Nephron (organoid): ENCODE data around the gene CELF4.

ENCODE experiments used
- H3K27ac Mint-ChIP-seq, 3 experiments: 2 replicates each; pipeline ENCODE4 v1.8.0; 2020; ENCODE audit warnings: mixed read lengths in 3 of 3, mild to moderate bottlenecking in 2 of 3, moderate library complexity in 1 of 3
- H3K27me3 Mint-ChIP-seq: 2 replicates; pipeline ENCODE4 v1.8.0; 2021; ENCODE audit warnings: low read depth, mild to moderate bottlenecking, moderate library complexity, mixed read lengths
- H3K36me3 Mint-ChIP-seq: 2 replicates; pipeline ENCODE4 v1.8.0; 2020; ENCODE audit warnings: low read depth, mixed read lengths
- H3K4me1 Mint-ChIP-seq: 2 replicates; pipeline ENCODE4 v1.8.0; 2020; ENCODE audit warnings: mixed read lengths
- H3K4me3 Mint-ChIP-seq, 3 experiments: 2 replicates each; pipeline ENCODE4 v1.8.0; 2020; ENCODE audit warnings: mild to moderate bottlenecking in 3 of 3, mixed read lengths in 3 of 3, moderate library complexity in 2 of 3
- H3K9me3 Mint-ChIP-seq: 2 replicates; pipeline ENCODE4 v1.8.0; 2020; ENCODE audit warnings: mixed read lengths
- CTCF ChIP-seq, 3 experiments: fragments of 200-600 bp; sonication (generic); IDR thresholded peaks; one replicate each; pipeline ENCODE4 v1.5.0; 2021; ENCODE audit warnings: antibody characterized with exemption in 3 of 3; ENCODE audit not compliant: unreplicated experiment in 3 of 3

CELF4 gene

GRCh38 chr18:37535968-37536367, 29.6 kb downstream of the CELF4 start:
- peaks cover 27% of the 10 kb centered on the region for H3K4me1 Mint-ChIP-seq
- no peak for TF ChIP-seq CTCF (IDR thresholded peaks at IDR 0.05; ENCODE audit: unreplicated experiment in 3 of 3)

GRCh38 chr18:37534627-37535026, 31.0 kb downstream of the CELF4 start:
- peaks cover 27% of the 10 kb centered on the region for H3K4me1 Mint-ChIP-seq
- H3K27ac Mint-ChIP-seq = no peak overlapping the region
- H3K36me3 Mint-ChIP-seq = no peaks in the 10 kb centered on the region
- peaks cover 56% of the 10 kb centered on the region for H3K27me3 Mint-ChIP-seq
- no peak for TF ChIP-seq CTCF (IDR thresholded peaks at IDR 0.05; ENCODE audit: unreplicated experiment in 3 of 3)
- H3K4me3 Mint-ChIP-seq = no peak overlapping the region
- no peaks in the 10 kb centered on the region for H3K9me3 Mint-ChIP-seq

More at GRCh38 chr18:37535968-37536367, 29.6 kb downstream of the CELF4 start:
- no peak overlapping the region for H3K4me3 Mint-ChIP-seq
- no peaks in the 10 kb centered on the region for H3K9me3 Mint-ChIP-seq
- peaks cover 70% of the 10 kb centered on the region for H3K27me3 Mint-ChIP-seq
- H3K27ac Mint-ChIP-seq = no peak overlapping the region
- no peaks in the 10 kb centered on the region for H3K36me3 Mint-ChIP-seq

- Mint-ChIP-seq H3K9me3 (no peaks in the 10 kb centered on the region), H3K4me1 (peaks cover 26% of the 10 kb centered on the region), H3K36me3 (no peaks in the 10 kb centered on the region), H3K4me3 (no peak overlapping the region), H3K27me3 (peaks cover 55% of the 10 kb centered on the region), H3K27ac (no peak overlapping the region)
- peak in 2 of 3 experiments; percentile 23 to 25 for TF ChIP-seq CTCF (IDR thresholded peaks at IDR 0.05; ENCODE audit: unreplicated experiment in 3 of 3)
These were observed 31.7 kb downstream of the CELF4 start for GRCh38 chr18:37533647-37534584.

- Mint-ChIP-seq H3K36me3 (no peaks in the 10 kb centered on the region), H3K4me3 (no peak overlapping the region), H3K4me1 (peaks cover 18% of the 10 kb centered on the region), H3K27ac (no peak overlapping the region), H3K27me3 (peaks cover 47% of the 10 kb centered on the region), H3K9me3 (no peaks in the 10 kb centered on the region)
- no peak for TF ChIP-seq CTCF (IDR thresholded peaks at IDR 0.05; ENCODE audit: unreplicated experiment in 3 of 3)
These were observed 32.7 kb downstream of the CELF4 start for GRCh38 chr18:37532917-37533316.

- H3K36me3 Mint-ChIP-seq = no peaks in the 10 kb centered on the region
- no peak for TF ChIP-seq CTCF (IDR thresholded peaks at IDR 0.05; ENCODE audit: unreplicated experiment in 3 of 3)
- no peak overlapping the region for H3K27ac Mint-ChIP-seq
- H3K27me3 Mint-ChIP-seq = peaks cover 55% of the 10 kb centered on the region
- no peaks in the 10 kb centered on the region for H3K9me3 Mint-ChIP-seq
- H3K4me1 Mint-ChIP-seq = peaks cover 23% of the 10 kb centered on the region
- H3K4me3 Mint-ChIP-seq = no peak overlapping the region
These were observed 35.7 kb downstream of the CELF4 start for GRCh38 chr18:37529863-37530262.

GRCh38 chr18:37529296-37529695, 36.3 kb downstream of the CELF4 start:
- no peak overlapping the region for H3K4me3 Mint-ChIP-seq
- no peaks in the 10 kb centered on the region for H3K36me3 Mint-ChIP-seq
- H3K9me3 Mint-ChIP-seq = no peaks in the 10 kb centered on the region
- no peak overlapping the region for H3K27ac Mint-ChIP-seq
- TF ChIP-seq CTCF (IDR thresholded peaks at IDR 0.05; ENCODE audit: unreplicated experiment in 3 of 3) = no peak
- peaks cover 24% of the 10 kb centered on the region for H3K4me1 Mint-ChIP-seq
- peaks cover 57% of the 10 kb centered on the region for H3K27me3 Mint-ChIP-seq
